ENCODE data around the gene PLSCR1.

The PLSCR1 gene

GRCh38 chr3:146544002-146544928, at the start of gene PLSCR1:
TSS of gene PLSCR1 (minus strand) at chr3:146544607. CDS start at chr3:146536552, 8,055 bp downstream.
- DNase-seq, result peak; percentile 64 to 74

GRCh38 chr3:146593776-146594175, 49.4 kb upstream of the PLSCR1 start:
- no peak for DNase-seq

GRCh38 chr3:146590521-146590920, 46.1 kb upstream of the PLSCR1 start:
- no peak for DNase-seq

DNA sequence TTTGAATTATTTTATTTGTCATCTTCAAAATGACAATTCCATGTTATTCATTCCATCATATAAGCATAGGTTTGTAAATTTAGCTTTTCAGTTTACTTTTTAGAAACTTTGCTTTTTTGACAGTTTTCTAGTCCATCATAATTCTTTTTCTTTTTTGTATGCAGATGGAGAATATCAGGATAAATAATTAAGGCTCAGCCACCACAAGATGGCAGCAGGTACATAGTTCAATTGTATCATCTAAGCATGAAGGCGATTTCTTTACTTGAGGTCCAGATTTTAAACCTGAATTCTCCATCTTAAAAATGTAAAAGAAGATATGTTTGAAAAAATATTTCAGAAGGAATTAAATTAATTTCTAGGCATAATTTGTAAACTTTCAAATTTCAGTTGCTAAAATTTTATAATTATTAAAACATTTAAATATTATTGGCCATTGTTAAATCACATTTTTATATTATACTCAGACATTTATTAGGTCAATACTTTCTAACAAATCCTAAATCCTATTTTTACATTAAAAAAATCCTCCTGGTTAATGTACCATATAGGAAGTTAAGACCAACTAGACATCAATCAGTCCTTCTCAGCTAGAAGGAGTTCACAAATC, 45.6 kb upstream of the PLSCR1 start:
- DNase-seq, result no peak

GRCh38 chr3:146585156-146585555, 40.7 kb upstream of the PLSCR1 start:
- no peak for DNase-seq

GRCh38 chr3:146581951-146582467, 37.6 kb upstream of the PLSCR1 start:
- DNase-seq, result no peak

DNA sequence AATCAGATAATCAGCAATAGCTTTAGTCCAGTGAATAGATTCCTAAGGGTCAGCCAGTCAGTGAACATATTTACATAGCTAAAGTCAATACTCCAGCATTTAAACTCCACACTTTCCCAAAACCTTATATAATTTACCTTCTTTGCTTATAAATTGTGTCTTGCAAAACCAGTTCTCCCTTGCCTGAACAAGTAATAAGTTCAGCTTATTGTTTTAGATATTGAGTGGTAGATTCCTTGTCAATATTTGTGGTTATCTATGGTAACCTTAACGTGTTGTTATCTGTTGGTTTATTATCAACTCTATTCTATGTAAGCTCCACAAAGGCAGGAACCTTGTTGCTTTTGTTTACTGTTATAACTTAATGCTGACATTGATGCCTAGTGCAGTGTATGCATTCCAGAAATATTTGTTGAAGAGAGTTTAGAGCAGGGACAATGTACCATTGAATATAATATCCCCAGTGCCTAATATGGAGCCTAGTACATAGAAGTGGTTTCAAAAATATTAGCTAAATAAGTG, 36.7 kb upstream of the PLSCR1 start:
- no peak for DNase-seq

DNA sequence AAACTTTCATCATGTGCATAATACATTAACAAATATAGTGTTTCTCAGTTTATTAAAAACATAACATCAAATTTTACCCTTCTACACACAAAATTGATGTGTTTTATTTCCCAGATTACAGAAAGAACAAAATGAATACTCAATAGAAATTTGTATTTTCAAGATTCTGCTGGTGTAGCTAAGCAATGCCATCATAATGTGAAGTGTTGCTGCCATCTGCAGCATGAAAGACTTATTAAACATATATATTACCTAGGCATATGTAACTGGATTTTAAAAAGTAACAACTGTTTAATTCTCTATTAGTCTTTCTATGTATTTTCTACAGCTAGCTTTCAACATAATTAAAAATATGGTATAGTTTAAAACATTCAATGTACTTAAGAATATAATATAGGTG, 33.3 kb upstream of the PLSCR1 start:
- DNase-seq, result peak; percentile 5 to 25

GRCh38 chr3:146575636-146576035, 31.2 kb upstream of the PLSCR1 start:
- no peak for DNase-seq

DNA sequence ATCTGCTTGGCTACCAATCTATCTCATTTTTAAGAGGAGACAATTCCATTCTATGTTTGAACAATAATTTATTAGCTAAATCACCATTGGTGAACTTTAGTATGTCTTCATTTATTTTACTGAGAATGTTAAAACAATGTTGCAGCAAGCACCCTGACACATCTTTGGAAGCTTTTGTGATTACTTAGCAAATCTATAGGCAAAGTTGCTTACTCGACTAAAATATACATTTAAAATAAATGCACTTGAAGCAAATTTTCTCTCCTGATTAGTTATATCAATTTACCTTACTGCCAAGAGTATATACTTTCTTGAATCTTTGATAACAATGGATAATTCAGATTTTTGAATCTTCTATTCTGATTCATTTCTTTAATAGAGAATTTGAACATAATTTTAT, 29.8 kb upstream of the PLSCR1 start:
- no peak for DNase-seq

DNA sequence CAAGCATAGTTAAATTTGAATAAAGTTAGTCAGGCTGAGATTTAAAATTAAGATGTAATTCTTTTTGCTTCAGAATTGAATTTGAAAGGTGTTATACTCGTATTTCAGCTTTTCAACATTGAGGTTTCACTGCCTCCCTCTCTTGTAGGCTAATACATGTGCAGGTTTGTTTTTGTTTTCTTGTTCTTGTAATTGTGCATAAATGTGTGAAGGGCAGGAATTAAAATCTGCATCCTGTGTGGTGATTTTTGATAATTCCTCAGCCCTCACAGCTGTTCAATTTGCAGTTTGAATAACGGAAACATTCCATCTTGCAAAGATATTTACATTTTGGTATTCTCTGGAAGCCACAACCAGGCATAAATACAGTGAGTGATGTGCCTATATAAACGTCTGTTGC, 24.9 kb upstream of the PLSCR1 start:
- no peak for DNase-seq

- DNase-seq, result no peak
Measured at GRCh38 chr3:146566138-146566537, 21.7 kb upstream of the PLSCR1 start.

DNA sequence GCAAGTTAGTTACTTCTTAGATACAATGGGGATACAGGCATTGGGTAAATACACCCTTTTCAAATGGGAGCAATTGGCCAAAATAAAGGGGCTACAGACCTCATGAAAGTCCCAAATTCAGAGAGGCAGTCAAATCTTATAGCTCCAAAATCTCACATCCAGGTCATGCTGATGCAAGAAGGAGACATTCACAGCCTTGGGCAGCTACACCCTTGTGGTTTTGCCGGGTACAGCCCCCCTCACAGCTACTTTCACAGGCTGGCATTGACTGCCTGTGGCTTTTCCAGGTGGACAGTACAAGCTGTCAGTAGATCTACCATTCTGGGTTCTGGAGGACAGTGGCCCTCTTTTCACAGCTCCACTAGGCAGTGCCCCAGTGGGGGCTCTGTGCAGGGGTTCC, 17.5 kb upstream of the PLSCR1 start:
- DNase-seq, result no peak

GRCh38 chr3:146561463-146561862, 17.1 kb upstream of the PLSCR1 start:
- no peak for DNase-seq

- DNase-seq, result no peak
Measured at GRCh38 chr3:146560678-146561077, 16.3 kb upstream of the PLSCR1 start.

GRCh38 chr3:146559388-146559787, 15.0 kb upstream of the PLSCR1 start:
- no peak for DNase-seq

- no peak for DNase-seq
Measured at GRCh38 chr3:146558781-146559180, 14.4 kb upstream of the PLSCR1 start.

GRCh38 chr3:146557745-146558144, 13.3 kb upstream of the PLSCR1 start:
- DNase-seq, result no peak

DNA sequence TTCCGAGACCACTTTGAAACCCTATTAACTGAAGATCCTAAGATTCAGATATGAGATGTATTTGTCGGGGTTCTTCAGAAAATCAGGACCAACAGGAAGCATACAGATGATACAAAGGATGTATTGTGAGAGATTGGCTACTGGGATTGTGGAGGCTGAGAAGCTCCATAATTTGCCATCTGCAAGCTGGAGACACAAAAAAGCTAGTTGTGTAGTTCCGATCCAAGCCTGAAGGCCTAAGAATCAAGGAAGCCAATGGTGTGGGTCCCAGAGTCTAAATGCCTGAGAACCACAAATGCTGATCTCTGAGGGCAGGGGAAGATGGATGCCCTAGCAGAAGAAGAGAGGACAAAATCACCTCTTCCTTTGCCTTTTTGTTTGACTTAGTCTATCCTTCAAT, 10.9 kb upstream of the PLSCR1 start:
- no peak for DNase-seq

DNA sequence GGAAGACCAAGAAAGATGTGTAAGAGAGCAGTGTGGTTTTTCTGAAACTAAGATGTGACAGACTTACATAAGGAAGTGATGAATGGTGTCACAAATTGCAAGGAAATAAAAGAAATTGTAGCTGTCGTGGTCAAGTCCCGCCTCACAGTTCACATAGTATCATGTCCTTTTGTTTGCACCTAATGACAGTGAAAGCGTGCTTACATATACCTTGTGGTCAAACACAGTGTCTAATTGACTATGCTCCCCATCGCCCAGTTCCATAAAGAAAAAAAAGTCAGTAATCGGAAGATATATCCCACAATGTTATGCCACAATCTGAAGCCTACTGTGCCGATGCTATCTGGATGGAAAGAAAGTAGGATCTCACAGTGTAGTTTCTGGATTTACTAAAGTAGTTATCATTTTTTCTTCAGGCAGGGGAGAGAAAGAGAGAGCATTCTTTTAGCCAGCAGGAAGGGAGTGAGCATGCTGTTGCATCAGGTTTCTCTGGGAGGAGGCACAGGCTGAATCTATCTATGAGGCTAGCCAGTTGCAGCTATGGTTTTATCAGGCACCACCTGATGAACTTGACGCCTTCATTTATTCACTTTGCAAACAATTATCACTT, 9.8 kb upstream of the PLSCR1 start:
- DNase-seq, result no peak

DNA sequence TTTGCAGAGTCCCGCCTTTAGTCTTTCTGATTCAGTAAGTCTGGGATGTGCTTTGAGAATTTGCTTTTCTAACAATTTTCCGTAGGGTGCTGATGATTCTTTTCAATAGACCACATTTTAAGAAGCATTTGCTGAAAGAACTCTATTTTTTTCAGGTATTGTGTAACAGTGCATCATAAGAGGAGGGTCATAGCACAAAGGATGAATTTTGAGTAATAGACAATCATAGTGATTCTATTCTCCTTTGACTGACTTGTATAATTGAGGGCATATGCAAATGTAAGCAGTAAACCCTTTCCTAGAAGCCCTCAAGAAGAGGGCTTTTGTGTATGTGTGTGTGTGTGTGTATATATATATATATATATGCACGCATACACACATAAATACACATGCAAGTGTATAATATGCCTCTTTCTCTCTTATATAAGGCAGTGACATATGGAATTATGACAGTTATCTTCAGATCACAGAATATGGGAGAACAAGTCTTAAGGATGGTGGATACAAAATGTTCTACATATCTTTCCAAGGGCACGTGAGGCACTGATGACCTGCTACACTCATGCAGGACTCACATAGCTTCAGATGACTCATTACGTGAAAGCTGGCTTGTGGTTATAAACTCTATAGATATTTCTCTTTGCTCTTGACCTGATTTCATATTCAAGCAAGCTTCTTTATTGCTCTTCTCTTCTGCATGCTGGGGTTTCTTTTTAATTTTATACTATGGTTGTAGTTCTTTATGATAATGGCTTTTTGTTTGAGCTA, 6.5 kb upstream of the PLSCR1 start:
- DNase-seq, result no peak

- no peak for DNase-seq
Measured at GRCh38 chr3:146550070-146550615, 5.7 kb upstream of the PLSCR1 start.

All from activated CD4-positive, alpha-beta T cell treated with anti-CD3 and anti-CD28 coated beads for 4 hours (primary cell).